Left colon (tissue), 2 donors: ENCODE data around the gene CST6. TPM values are rescaled to one million over a fixed set of nuclear protein-coding genes. Genes with fewer than 3 reads are reported as not detected.
"Not testable (repeated sequence)": the region's sequence is repeated elsewhere in the genome, so short reads cannot be mapped to it uniquely, and the experiment has no call there.

ENCODE experiments used
- ATAC-seq: fragments of 200-7000 bp; cut with Tn5 transposase; one replicate; pipeline ENCODE4 v1.9.1; 2020; ENCODE audit warnings: mild to moderate bottlenecking, moderate library complexity
- DNase-seq, 2 donors: peaks; one replicate each; pipeline ENCODE4 v3.0.0-alpha.2; 2020
- intact Hi-C, 2 donors: fragments of 100-400 bp; cut with DNase I in 1 of 2; cut with micrococcal nuclease in 1 of 2; formaldehyde crosslinking; loops; one replicate each; pipeline versions ENCODE4 v1.11.2 to v1.14.0; 2022; cut with DNase I, micrococcal nuclease
- total RNA-seq, 2 donors: library from RNA; stranded (reverse); fragmentation: NEBNext Ultra II Directional; extraction: Animal tissue kit (Norgen Biotek cat#: 25700); gene quantifications; one replicate each; pipeline ENCODE4 v1.2.1, GENCODE V29; 2021
- donor health status: DM: no; HTN: no; CAD: no.
- donor health status: DM: yes; HTN: yes; CAD: no.

The CST6 gene
- total RNA-seq, 2 donors from 2014 or later, result not detected

- DNase-seq (no peak), ATAC-seq (no peak)
- intact Hi-C loops, result no loop called here
Observed at GRCh38 chr11:66011239-66011784, 496 bp upstream of the CST6 start.

- ATAC-seq (no peak), DNase-seq (no peak)
- intact Hi-C loops, result no loop called here
Observed at GRCh38 chr11:66012371-66012945, 650 bp downstream of the CST6 start.

DNA sequence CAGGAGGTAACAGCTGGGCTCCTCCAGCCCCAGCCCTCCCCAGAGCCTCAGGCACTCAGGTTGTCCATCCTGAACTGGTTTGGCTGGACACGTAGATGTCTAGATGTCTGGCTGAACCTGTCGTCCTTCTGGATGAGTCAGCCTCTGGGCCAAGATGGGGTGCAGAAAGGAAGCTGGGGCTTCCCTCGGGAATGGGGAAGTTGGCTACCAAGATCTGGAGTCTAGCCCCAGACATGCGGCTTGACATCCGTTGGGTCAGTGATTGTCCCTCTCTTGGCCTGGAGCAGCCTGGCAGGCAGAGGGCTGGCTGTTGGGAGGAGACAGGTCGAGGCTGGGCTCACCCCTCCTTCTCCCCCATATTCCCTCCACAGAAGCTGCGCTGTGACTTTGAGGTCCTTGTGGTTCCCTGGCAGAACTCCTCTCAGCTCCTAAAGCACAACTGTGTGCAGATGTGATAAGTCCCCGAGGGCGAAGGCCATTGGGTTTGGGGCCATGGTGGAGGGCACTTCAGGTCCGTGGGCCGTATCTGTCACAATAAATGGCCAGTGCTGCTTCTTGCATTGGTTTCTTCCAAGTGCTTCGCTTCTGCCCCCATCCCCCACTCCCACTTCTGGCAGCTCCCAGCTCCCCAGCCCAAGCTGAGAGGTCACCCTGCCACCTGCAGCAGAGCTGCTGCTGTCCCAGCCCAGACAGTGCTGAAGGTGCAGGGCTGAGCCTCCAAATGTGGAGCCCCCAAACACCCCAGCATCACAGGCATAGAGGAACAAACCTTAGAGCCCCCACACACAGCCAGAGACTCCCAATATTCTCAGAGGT lies 1.3 kb downstream of the CST6 start:
- DNase-seq, result no peak
- no peak for ATAC-seq
- intact Hi-C loops, result no loop called here

DNA sequence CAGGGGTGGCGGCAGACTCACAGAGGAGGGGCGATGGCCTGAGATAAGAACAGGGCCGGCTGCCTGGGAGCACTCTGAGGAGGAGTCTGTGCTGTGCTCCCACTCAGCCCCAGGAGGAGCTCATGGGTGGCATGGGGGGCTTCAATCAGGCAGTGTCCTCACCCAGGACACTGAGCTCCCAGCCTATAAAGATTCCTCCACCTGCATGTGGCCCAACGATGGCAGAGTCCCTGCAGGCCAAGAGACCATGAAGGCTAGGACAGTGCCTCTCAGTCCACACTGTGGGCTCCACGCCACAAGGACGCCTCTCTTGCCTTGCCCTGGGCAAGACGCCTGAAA lies 1.9 kb downstream of the CST6 start:
- no peak for ATAC-seq
- DNase-seq, result no peak
- intact Hi-C loops, result no loop called here

- no peak for DNase-seq
- intact Hi-C loops, result no loop called here
- ATAC-seq, result no peak
Observed at GRCh38 chr11:66014804-66015453, 3.1 kb downstream of the CST6 start.

GRCh38 chr11:66015454-66015881 lies 3.7 kb downstream of the CST6 start:
- ATAC-seq (no peak), DNase-seq (no peak)
- intact Hi-C loops, result no loop called here

DNA sequence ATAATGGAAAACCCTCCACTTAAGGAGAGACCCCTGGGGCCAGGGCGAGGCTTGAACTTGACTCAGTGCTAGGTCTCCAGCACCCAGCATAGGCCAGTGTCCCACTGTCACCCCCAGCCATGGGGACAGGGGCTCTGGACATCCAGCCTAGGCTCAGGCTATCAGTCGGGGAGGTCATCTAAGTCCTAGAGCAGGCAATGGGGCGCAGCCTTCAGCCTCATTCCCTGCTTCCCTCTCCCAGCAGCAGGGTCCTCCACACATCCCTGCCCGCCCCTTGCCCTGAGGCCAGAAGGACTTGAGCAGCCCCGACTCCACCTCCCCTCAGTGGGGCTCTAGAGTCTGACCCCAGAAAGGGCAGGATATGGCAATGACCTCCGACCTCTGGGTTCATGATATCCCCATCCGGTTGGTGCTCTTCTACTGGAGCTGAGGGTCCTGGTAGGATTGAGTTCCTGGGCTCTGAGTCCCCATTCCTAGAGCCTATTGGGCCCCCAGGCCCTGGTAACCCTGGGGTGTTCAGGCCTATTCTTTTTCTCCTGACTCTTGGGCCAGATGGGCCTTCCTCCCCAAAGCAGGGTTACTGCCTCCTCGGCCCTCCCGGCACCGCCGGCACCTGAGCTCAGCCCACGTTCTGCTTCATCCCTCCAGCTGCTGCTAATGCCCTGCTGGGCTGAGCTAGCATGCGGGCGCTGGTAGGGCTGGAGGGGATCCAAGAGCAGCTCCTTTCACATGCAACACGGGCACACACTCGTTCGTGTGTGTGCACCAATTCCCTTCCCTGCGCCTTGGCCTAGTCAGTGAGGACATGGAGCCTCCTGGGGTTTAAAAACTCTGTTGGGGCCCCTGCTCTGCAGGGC lies 4.4 kb downstream of the CST6 start:
- ATAC-seq, result no peak
- no peak for DNase-seq

DNA sequence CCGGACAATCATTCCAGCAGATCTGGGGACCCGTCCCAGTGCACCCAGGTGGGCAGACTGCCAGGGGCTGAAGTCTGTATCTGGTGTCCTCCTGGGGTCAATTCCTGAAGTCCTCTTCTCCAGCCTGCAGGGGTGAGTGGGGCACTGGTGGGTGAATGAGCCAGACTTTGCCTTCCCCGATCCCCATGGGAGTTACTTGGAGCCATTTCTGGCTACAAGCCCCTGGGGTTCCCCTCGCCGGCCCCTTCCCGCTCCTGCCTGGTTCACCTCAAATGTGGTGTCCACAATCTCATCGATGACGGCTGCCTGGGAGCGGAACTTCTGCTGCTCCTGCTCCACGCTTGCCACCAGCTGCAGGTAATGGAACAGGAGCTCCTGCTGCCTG lies 5.0 kb downstream of the CST6 start:
- ATAC-seq (no peak), DNase-seq (no peak)
- intact Hi-C loops, result no loop called here

More for the DNA sequence above, 4.4 kb downstream of the CST6 start:
- intact Hi-C loops, result no loop called here

DNA sequence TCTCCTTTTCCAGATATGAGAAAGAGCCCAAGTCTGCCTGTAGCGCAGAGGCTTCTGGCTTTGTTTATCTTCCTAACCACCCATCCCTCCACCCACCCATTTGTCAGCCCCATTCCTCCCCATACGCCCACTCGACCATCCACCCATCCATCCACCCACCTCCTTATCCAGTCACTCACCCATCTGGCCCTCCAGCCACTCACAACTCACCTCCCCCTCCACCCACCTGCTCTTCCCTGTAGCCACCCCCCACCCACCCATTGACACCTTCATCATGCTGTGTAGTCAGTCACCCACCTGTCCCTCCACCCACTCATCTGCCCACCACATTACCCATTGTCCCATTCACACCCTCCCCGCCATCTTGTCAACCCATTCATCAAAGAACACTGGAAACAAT lies 5.5 kb downstream of the CST6 start:
- DNase-seq (no peak), ATAC-seq (no peak)
- intact Hi-C loops, result no loop called here

- intact Hi-C loops, result no loop called here
- ATAC-seq, result no peak
- no peak for DNase-seq
Observed at GRCh38 chr11:66020212-66020611, 8.4 kb downstream of the CST6 start.

GRCh38 chr11:66020618-66021357 lies 9.0 kb downstream of the CST6 start:
- DNase-seq (peak in 1 of 2 donors; percentile 53), ATAC-seq (peak; percentile 41)
- intact Hi-C loops, result no loop called here

GRCh38 chr11:66022401-66023185 lies 10.8 kb downstream of the CST6 start:
- DNase-seq (peak in 1 of 2 donors; percentile 80), ATAC-seq (peak; percentile 91)
- intact Hi-C loops, result no loop called here

DNA sequence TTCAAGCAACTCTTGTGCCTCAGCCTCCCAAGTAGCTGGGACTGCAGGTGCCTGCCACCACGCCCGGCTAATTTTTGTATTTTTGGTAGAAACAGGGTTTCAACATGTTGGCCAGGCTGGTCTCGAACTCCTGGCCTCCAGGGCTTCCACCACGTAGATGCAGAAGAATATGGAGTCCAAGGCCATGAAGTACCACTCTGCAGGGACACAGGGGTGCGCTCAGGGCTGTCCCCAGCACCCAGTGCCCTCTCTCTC lies 11.3 kb downstream of the CST6 start:
- DNase-seq, ATAC-seq, intact Hi-C loops: not testable (repeated sequence)

DNA sequence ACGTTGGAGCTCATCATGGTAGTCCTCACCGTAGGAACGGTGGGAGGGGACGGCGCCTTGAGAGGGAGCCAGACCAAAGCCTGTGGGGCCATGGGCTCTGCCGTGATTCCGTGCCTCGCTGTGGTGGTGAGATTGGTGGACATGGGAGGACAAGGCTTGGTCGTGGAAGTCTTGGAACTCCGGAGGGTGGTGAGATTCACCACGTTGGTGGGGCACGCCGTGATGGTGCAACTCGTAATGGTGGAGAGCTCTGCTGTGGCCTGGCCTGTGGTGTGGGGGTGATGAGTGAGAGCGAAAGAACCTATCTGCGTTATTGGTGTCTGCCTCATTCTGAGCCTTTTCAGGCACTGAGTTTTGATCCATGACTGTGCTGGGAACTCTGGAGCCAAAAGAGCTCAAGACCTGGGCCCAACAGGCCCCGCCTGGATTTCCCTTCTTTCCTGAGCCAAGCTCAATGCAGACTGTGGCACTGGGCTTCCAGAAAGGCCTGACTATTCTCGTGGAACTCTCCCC lies 14.3 kb downstream of the CST6 start, which contains the start of gene CATSPER1:
CATSPER1 (minus strand) TSS at position 463 of the 513 bp plus-strand sequence; CDS start at position 363, 100 bp downstream.
- intact Hi-C loops, result no loop called here
- ATAC-seq, result no peak
- DNase-seq, result no peak

- DNase-seq, result no peak
- ATAC-seq, result no peak
- intact Hi-C loops, result no loop called here
Observed at GRCh38 chr11:66032957-66033735, 21.3 kb downstream of the CST6 start.

DNA sequence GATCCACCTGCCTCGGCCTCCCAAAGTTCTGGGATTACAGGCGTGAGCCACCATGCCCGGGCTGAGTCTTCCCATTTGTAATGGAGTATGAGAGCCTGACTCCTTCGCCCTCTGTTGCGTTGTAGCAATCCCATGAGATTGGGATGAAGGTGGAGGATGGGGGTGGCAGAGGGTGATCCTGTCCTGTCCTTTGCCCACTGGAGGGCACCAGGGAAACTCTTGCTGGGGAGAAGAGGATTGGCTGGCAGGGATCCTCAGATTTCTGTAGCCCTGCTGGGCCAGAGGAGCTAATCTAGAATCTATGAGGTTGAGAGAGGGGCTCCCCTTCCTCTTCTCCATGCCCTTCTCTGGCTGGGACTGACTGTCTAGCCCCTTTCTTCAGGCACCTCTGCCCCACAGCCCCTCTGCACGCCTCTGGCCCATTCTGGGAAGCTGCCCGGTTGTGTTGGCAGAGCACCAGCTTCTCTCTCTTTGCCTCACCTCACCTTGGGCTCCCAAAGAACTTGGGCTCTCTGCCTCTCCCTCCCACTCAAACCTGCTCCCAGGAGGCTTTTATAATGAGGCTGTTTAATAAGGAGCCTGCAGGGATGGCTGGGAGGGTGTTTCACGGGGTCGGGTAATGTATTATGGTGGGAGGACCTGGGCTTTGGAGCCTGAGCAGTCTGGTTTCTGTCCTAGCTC lies 24.0 kb downstream of the CST6 start:
- intact Hi-C loops, result no loop called here
- DNase-seq (no peak), ATAC-seq (no peak)
